Hematopoietic multipotent progenitor cell treated with erythropoietin and hydrocortisone succinate and interleukin-3 and kit ligand, for 8 days (in vitro differentiated cells): ENCODE measurements around the gene MUL1.

Experiments used
- DNase-seq: peaks from one replicate; pipeline ENCODE4 v3.0.0-alpha.2; 2015

Gene MUL1, protein sequence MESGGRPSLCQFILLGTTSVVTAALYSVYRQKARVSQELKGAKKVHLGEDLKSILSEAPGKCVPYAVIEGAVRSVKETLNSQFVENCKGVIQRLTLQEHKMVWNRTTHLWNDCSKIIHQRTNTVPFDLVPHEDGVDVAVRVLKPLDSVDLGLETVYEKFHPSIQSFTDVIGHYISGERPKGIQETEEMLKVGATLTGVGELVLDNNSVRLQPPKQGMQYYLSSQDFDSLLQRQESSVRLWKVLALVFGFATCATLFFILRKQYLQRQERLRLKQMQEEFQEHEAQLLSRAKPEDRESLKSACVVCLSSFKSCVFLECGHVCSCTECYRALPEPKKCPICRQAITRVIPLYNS

DNA sequence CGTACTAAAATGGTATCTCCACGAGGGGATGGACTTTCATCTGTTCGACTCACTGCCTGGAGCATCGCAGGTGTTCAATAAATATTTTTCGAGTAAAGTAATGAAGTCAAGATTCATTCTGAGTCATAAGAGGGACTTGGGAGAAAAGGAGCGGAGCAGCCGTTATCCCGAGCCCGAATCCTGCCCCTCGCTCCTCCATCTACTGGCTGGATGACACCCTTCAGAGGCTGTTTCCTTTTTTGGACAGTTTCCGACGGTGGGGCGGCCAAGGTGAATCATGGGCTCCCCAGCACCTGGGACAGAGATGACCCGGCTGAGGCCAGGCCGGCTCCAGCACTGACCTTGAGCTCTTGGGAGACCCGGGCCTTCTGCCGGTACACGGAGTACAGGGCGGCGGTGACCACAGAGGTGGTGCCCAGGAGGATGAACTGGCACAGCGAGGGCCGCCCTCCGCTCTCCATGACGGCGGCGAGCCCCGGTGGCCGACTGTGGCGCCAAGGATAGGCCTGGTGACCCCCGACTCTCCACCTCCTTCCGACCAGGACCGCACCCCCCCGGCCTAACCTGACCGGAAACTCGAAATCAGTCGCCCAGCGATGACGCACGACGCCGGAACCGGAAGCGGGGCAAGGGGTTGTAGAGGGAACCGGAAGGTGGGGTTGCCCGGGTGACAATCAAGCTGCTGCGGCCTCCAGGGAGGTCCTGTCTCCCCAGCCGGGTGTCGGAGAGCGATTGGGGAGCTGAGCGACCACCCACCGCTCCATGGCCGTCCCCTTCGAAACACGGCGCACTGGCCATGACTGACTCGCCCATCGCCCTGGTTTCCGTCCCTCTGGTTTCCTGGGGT, at the start of gene MUL1:
Gene MUL1 (minus strand): TSS at position 588 of the 847 bp plus-strand sequence. CDS start 127 bp downstream, at position 461.
- DNase-seq = peak; percentile 94

DNA sequence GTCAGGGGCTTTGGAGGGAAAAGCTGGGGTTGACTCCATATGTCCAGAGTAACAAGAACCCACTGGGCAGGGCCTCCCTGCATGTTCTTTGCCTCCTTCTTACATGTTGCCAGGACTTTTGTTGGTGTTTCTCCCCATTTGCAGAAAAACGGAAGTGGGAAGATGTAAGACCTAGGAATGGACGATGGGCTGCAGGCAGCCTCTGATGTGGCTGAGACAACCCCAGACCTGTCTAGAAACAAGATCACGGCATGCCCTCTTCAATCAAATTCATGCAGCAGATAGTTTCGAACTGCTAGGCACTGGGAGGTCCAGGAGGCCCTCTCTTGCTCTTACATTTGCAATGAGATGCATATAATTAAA, 47.8 kb upstream of the MUL1 start:
- no peak for DNase-seq

DNA sequence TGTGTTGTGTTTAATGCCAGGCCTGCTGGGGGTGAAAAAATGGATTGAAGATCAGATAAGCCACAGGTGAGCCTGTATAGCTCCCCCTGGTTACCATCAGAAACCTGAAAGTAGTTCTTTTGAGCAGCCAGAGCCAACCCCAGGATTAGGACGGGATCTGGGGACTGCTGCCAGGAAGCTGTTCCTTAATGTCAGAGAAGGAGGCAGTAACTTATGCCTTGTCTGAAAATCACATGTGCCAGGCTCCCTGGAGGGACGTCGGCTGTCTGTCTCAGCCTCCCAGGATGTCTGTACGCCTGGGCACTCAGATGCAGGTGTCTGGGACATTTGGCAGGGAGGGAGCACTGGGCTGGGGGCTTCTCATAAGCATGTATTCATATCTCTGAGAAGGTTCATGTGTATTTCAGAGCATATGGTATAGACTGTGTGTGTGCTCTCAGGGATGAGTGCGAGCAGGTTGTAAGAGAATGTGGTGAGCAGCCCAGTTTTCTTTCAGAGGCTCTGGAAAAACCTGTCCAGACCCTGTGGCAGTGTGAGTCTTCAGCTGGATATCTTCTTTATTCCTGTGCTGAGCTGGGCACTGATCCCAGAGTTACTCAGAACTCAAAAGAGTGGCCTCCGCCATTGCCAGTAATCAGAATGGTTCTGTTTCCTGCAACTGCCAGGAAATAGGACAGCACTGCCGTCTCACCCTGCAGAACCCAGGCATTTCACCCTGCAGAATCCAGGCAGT, 47.2 kb upstream of the MUL1 start:
- no peak for DNase-seq

DNA sequence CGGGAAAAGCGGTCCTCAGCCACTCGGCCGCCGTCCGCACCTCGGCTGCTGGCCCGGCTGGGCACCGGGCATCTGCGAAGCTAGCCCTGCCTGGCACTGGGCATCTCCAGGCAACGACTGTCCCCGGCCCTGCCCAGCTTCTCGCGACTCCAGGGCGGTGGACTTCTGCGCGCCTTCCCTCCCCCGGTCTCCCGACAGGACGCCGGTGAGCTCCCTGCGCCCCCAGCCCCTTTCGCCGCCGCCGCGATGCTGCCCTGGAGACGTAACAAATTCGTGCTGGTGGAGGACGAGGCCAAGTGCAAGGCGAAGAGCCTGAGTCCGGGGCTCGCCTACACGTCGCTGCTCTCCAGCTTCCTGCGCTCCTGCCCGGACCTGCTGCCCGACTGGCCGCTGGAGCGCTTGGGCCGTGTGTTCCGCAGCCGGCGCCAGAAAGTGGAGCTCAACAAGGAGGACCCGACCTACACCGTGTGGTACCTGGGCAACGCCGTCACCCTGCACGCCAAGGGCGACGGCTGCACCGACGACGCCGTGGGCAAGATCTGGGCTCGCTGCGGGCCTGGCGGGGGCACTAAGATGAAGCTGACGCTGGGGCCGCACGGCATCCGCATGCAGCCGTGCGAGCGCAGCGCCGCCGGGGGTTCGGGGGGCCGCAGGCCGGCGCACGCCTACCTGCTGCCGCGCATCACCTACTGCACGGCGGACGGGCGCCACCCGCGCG, 44.9 kb upstream of the MUL1 start:
- DNase-seq = no peak

DNA sequence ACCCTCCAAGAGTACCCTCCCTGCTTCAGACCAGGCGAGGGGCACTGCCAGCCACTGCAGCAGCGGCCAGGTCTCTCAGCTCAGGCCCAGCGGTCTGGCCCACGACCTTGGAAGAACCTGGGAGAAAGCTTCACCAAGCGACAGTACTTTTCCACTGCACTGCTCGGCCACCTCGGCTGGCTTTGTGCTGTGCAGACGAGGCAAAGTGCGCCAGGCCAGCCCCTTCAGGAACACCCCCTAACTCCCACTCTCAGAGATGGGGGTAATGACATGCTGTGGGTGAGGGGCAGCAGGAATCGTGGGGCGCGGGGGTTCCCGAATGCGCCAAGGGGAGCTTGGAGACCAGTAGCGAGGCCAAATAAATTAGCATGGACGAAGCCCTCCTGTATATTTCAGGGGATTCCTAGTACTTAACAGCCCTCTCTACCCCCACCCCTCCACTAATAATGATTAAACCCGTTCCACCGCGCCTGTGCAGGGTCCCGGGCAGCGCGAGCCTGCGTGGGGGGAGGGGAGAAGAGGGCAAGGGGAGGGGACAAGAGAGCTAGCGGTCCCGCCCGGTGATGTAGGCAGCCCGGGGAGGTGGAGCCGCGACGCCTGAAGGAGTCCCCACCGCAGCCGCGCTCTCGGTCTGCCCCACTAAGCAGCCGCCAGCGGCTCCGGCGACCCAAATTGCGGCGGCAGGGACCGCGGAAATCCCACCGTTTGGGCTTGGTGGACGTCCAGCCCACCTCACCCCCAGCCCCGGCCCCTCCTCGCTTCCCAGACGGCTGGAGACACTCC, 44.2 kb upstream of the MUL1 start, which contains the start of gene FAM43B:
Gene FAM43B (plus strand): TSS at position 629 of the 783 bp plus-strand sequence. CDS start 401 bp downstream, outside the sequence.
- DNase-seq = peak; percentile 12

DNA sequence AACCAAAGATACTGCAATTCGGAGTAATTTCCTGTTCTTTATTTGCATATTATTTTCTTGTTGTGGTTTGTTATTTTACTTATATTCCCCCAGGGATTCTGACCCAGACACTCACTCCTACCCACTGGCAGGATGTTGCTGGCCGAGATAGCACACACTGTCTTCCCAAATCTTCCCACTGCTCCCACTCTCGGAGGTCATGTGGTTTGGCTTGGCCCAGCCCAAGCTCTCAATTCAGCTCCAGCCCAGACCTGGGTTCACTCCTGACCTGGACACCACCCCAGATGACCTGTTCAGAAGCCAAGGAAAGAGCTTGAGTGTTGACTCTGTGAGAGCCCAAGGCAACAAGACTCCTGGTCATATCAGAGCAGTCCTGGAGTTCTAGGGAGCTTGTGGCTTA, 43.2 kb upstream of the MUL1 start:
- DNase-seq = no peak

DNA sequence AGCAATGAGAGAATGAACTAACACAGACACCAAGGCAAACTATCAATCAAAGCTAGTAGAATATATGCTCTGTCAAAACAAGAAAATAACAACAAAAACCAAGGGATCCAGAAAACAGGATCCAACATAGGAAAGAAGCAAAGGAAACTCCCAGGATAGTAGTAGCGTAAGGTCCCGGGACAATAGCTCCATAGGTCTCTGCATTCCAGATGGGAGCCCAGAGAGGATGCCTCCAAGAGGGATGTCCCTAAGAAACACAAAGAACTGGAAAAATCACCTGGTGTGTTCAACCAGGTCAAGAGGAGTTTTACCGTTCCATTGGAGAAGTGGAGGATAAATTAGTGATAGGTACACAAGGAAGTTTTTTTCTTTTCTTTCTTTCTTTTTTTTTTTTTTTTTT, 38.7 kb upstream of the MUL1 start:
- no peak for DNase-seq

DNA sequence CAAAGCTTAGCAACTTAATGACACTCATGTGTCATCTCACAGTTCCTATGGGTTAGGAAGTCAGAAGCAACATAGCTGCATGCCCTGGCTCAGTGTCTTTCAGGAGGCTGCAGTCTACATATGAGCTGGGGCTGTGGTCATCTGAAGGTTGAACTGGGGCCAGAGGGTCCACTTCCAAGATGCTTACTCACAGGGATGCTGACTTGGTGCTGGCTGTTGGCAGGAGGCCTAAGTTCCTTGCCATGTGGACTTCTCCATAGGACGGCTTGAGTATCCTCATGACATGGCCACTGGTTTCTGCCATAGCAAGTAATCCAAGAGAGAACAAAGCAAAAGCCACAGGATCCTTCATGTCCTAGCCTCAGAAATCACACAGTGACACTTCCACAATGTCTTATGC, 32.3 kb upstream of the MUL1 start:
- no peak for DNase-seq

DNA sequence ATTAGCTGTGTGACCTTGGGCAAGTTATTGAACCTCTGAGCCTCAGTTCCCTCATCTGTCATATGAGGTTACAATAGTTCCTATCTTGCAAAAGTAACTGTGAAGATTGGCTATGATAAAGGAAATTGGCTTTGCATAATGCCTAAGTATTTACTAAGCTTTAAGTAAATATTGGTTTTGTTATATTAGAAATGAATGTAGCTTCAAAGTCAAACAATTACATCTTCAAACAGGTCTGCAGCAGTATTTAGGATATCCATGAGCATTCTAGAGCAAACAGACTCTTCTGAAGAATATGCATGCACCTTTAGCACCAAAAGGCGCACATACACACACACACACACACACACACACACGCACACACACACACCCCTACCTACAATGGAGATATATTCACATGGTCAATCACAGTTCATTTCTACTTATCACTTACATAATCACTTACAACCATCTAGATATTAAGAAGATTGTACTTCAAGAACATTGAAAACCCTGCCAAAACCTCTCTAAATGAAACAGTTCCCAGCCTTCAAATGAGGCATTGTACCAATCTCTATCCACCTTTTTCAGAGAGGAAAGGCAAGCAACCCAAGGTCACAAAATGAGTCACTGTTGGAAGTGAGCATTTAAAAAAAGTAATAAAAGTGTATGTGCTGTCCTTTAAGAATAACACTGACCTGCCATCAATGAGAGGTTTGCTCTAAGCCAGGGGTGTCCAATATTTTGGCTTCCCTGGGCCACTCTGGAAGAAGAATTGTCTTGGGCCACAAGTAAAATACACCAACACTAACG, 31.0 kb upstream of the MUL1 start:
- DNase-seq = no peak

DNA sequence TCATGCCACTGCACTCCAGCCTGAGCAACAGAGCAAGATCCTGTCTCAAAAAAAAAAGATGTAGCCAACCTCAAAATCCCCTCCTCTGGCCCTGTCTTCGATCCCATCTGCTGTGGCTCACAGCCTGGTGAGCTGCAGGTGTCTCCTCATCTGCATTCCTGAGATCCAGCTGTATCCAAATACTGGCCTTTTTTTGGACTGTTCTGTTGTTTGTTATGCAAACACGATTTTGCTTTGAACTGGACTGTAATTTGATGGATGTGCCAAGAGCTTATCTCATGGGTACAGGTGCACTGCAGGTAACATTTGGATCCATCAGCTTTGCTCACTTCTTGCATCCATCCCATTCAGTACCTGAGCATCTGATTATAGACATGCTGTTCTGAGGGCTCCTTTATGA, 30.3 kb upstream of the MUL1 start:
- no peak for DNase-seq

DNA sequence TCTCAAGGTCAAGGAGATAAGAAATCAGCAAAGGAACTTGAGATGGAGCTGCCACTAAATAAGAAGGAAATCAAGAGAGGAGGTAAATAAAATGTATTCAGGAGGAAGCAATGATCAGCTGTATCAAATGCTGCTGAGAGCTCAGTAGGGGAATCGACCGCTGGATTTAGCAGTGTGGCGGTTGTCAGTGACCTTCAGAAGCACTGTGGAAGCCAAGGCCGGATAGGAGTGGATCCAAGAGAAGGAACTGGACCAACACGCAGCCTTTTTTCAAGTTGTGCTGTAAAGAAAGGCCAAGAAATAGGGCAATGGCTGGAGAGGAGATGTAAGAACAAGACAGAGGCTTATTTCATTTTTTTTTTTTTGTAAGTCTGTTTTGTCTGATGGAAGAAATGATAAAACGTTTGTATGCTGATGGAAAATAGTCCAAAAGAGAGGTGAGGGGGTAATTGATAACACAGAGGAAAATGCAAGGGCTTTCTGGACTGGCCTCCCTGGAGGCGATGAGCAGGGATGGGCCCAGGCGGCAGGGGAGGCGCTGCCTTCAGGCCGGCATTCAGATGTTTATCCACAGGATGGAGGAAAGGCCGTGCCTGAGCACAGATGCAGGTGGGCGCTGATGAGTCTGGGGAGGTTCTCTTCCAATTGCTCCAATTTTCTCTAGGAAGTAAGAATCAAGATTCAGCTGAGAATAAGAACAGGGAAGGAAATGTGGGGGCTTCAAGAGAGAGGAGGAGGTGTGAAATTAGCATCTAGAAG, 26.9 kb upstream of the MUL1 start:
- no peak for DNase-seq

DNA sequence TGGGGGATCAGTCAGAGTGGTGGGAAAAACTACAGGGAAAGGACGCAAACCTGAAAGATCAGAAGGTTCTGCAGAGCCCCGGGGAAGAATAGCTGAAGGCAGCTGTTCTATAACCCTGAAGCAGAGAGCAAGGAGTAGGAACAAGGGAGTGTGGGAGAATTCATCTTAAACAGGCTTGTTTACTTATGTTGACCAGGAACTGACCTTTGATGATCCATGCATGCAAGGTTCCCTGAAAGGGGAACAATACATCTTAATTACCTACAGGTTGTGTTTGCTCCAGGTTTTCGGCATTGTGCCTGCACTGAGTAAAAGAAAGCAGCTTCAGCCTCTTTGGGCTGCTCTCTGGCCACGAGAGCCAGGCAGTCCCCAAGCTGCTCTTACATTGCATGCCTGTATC, 25.7 kb upstream of the MUL1 start:
- DNase-seq = no peak

DNA sequence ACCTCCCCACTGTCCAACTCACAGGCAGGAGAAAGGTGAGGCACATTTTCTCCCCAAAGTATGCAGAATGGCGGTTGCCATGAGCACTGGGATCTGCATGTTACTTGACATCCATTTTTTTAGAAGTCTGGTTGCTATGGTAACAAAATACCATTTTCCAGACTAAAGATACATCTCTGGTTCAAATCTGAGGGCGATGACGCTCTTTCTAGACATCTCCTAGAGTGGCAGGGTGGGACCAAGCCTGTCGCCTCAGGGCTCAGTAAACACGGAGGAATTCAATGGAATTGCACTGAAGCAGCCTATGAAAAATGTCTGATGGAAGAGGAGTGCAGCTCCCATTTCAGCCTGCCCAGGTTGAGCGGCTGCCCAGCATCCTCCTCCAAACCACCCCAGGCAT, 22.9 kb upstream of the MUL1 start:
- no peak for DNase-seq

DNA sequence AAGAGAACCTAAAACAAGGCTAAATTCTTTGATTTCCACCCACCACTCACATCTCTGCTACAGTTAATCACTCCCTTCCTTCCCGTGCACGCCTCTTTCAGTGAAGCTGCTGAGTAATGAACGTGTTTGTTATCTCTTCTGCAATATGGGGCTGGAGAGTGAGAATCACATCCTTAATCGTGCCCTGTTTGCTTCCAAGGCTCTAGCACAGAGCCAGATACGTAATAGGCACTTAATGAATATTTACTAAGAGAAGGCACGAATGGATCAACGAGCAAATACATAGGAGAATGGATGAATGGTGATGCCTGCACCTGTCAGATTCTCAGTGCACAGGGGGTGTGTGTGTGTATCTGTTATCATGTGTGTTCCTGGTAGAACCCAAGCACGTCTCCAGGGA, 22.4 kb upstream of the MUL1 start:
- DNase-seq = peak; percentile 54

DNA sequence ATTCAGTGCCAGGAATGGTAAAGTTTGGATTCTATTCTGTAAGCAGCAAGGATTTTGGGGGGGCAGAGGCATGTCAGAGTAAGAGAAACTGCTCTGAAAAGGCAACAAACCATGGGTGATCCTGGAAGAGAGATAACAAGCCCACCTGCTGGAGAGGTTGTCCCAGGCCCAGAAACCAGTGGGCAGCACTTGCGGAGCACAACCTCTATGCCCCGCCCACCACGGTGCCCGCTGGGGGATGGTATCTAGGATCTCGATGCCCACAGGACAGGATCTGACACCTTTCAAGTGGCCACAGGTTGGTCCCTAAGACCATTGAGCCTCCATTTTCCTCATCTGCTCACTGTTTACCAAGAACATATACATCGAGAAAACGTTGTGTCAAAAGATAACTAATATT, 20.3 kb upstream of the MUL1 start:
- DNase-seq = no peak

DNA sequence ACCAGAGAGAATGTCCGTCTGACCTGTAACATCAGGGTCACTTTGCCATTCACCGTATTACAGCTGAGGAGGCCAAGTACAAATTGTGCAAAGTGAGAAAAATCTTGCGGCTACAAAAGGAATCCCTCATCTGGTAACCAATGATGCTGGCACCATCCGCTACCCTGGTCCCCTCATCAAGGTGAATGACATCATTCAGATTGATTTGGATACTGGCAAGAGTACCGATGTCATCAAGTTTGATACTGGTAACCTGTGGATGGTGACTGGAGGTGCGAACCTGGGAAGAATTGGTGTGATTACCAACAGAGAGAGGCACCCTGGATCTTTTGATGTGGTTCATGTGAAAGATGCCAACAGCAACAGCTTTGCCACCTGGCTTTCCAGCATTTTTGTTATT, 18.3 kb upstream of the MUL1 start:
- no peak for DNase-seq

DNA sequence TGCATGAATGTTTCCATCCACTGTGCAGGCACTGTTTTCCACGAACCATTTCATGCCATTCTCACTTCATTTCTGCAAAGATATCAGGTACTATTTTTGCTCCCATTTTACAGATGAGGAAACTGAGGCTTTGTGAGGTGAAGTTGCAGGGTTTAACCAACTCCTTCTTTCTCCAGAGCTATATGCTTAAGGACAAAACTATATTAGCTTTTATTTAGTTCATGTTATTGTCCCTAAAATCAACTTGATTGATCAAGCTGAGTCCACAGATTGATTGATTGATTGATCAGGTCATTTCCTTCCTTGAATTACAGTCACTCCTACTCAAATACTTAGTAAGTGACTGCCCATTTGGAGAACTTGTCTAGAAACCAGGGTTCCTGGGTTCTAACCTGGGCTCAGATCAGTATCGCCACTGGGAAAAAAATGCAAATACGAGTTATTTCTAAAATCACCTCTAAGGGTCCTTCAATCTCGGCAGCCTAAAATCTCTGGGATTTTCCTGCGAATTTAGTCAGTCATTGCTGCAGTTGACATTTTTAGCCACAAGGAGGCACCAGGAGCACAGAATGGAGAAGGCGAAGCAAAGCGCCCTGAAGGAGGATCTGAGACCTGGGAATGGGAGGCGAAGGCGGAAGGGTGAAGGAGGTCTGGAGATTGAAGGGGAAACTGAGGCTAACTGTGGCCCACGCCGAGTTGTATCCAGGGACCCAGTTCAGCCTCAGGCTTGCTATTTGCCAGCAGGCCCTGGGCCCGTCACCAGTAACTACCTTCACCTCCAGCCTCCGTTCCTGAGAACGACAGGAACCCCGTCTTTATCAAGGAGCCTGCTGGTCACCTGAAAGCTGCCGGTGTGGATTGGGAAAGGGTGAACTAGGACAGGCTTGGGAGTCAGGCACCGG, 14.3 kb upstream of the MUL1 start:
- DNase-seq = peak; percentile 73

DNA sequence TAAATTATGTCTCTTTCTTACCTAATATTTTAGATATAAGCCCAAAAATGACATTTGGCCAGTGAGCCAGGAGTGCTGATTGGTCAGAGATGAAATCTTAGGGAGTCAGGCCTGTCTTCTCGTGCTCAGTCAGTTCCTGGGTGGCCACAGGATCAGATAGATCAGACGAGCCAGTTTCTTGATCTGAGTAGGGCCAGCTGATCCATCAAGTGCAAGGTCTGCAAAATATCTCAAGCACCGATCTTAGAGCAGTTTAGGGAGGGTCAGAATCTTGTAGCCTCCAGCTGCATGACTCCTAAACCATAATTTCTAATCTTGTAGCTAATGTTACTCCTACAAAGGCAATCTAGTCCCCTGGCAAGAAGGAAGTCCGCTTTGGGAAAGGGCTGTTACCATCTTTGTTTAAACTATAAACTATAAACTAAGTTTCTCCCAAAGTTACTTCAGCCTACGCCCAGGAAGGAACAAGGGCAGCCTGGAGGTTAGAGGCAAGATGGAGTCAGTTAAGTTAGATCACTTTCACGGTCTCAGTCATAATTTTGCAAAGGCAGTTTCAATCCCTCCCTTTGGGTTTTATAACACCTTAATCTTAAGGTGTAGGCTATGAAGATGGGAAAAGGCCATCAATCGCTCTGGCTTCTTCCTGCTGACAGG, 11.8 kb upstream of the MUL1 start:
- peak; percentile 42 for DNase-seq
